GM19328 (cell line): ENCODE measurements around the gene WDR35.

Experiments used
- ATAC-seq: cut with Tn5 transposase; IDR thresholded peaks from one replicate; pipeline ENCODE4 v1.9.1; 2021; ENCODE audit warnings: mild to moderate bottlenecking, moderate library complexity; ENCODE audit not compliant: unreplicated experiment

The WDR35 gene

GRCh38 chr2:19874726-19875125 is 115.2 kb downstream of the WDR35 start:
- no peak for ATAC-seq

GRCh38 chr2:19873014-19873413 is 116.9 kb downstream of the WDR35 start:
- no peak for ATAC-seq

- no peak for ATAC-seq
Measured at GRCh38 chr2:19872302-19872701, 117.6 kb downstream of the WDR35 start.

GRCh38 chr2:19871836-19872235 is 118.1 kb downstream of the WDR35 start:
- no peak for ATAC-seq

GRCh38 chr2:19870792-19871191 is 119.1 kb downstream of the WDR35 start:
- no peak for ATAC-seq

GRCh38 chr2:19868701-19869580 is 121.0 kb downstream of the WDR35 start:
- peak; percentile 74 for ATAC-seq

GRCh38 chr2:19868224-19868623 is 121.7 kb downstream of the WDR35 start:
- no peak for ATAC-seq

GRCh38 chr2:19866771-19867170 is 123.1 kb downstream of the WDR35 start:
- no peak for ATAC-seq

- no peak for ATAC-seq
Measured at GRCh38 chr2:19865151-19865550, 124.8 kb downstream of the WDR35 start.

- no peak for ATAC-seq
Measured at GRCh38 chr2:19864381-19864780, 125.5 kb downstream of the WDR35 start.

- peak; percentile 54 for ATAC-seq
Measured at GRCh38 chr2:19863303-19864041, 126.4 kb downstream of the WDR35 start.

GRCh38 chr2:19861813-19862212 is 128.1 kb downstream of the WDR35 start:
- ATAC-seq: no peak
